Measurements from ENCODE around the gene CAPRIN1.

CAPRIN1 gene

DNA sequence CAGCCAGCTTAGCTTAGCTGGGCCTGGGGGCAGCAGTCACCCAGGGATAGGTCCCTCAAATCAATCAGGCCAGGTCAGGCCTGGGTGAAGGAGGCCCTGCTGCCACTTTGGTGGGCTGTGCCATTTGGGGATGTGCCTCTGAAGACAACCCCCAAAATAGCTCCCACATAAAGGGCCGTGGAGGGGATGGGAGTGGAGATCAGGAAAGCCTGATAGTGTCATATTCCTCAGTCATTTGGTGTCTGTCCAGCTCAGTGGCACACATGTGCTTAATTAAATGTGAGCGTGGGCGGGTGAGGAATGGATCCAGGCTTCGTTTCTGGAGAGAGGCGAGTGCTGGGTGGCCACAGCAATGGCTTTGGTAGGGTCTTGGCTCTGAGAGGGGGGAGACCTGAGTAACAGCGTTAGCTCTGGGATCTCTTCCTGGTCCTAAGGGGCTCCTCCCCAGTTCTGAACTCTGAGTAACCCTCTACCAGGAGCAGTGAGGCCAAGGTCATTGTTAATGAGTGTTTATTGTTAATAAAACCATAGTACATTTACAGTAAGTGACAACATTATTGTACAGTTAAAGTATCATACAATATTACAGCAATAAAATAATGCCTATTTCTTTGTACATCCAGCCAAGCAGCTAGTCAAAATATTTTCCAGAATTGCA, 99.1 kb downstream of the CAPRIN1 start:
- TF ChIP-seq GATA1 (IDR thresholded peaks at IDR 0.05; ENCODE audit: low read depth, low read length) (no peak), POLR2A (IDR thresholded peaks at IDR 0.05; ENCODE audit: low read length) (no peak)
- no peak for DNase-seq

All from erythroblast (primary cell).